ENCODE results near the gene MRPL23. TPM values are rescaled to one million over a fixed set of nuclear protein-coding genes. Genes with fewer than 3 reads are reported as not detected.

Gene MRPL23
- total and polyA plus RNA-seq, 2 experiments from 2014 or later = 127 to 137 TPM

- Histone ChIP-seq H3K27me3 (no peaks in the 10 kb centered on the region), H3K4me3 (no peak within 1 kb of the TSS), H3K4me1 (ENCODE audit: low read depth) (no peaks in the 10 kb centered on the region), H3K27ac (no peak within 1 kb of the TSS), H3K9me3 (ENCODE audit: low read depth) (no peaks in the 10 kb centered on the region), H3K36me3 (no peaks in the 10 kb centered on the region)
- no peak for TF ChIP-seq CTCF (IDR thresholded peaks at IDR 0.05; ENCODE audit: low read depth, low read length)
- no peak for DNase-seq (ENCODE audit: low read depth in 1 of 2, low spot score in 1 of 2)
Observed at GRCh38 chr11:1919391-1920127, 27.6 kb upstream of the MRPL23 start, which contains the start of gene TNNT3. TSS of gene TNNT3 (plus strand) at chr11:1919703. CDS start at chr11:1922875, 3,172 bp downstream.

GRCh38 chr11:1920128-1920908, 26.8 kb upstream of the MRPL23 start:
- H3K36me3 ChIP-seq = no peaks in the 10 kb centered on the region
- H3K9me3 ChIP-seq (ENCODE audit: low read depth) = no peaks in the 10 kb centered on the region
- no peak for DNase-seq (ENCODE audit: low read depth in 1 of 2, low spot score in 1 of 2)
- no peak overlapping the region for H3K4me3 ChIP-seq
- no peak overlapping the region for H3K27ac ChIP-seq
- no peak for TF ChIP-seq CTCF (IDR thresholded peaks at IDR 0.05; ENCODE audit: low read depth, low read length)
- no peaks in the 10 kb centered on the region for H3K4me1 ChIP-seq (ENCODE audit: low read depth)
- H3K27me3 ChIP-seq = no peaks in the 10 kb centered on the region

- no peaks in the 10 kb centered on the region for H3K36me3 ChIP-seq
- no peaks in the 10 kb centered on the region for H3K27me3 ChIP-seq
- no peaks in the 10 kb centered on the region for H3K9me3 ChIP-seq (ENCODE audit: low read depth)
- H3K4me3 ChIP-seq = no peak overlapping the region
- no peak overlapping the region for H3K27ac ChIP-seq
- TF ChIP-seq CTCF (IDR thresholded peaks at IDR 0.05; ENCODE audit: low read depth, low read length) = no peak
- H3K4me1 ChIP-seq (ENCODE audit: low read depth) = no peaks in the 10 kb centered on the region
- no peak for DNase-seq (ENCODE audit: low read depth in 1 of 2, low spot score in 1 of 2)
Observed at GRCh38 chr11:1920909-1921573, 26.1 kb upstream of the MRPL23 start.

- Histone ChIP-seq H3K4me3 (no peak overlapping the region), H3K27ac (no peak overlapping the region), H3K36me3 (no peaks in the 10 kb centered on the region), H3K27me3 (no peaks in the 10 kb centered on the region), H3K9me3 (ENCODE audit: low read depth) (no peaks in the 10 kb centered on the region), H3K4me1 (ENCODE audit: low read depth) (no peaks in the 10 kb centered on the region)
- peak in 1 of 2 donors; percentile 83 for DNase-seq (ENCODE audit: low read depth in 1 of 2, low spot score in 1 of 2)
- no peak for TF ChIP-seq CTCF (IDR thresholded peaks at IDR 0.05; ENCODE audit: low read depth, low read length)
Observed at GRCh38 chr11:1921574-1922141, 25.5 kb upstream of the MRPL23 start.

GRCh38 chr11:1922481-1923081, 24.6 kb upstream of the MRPL23 start:
- Histone ChIP-seq H3K4me3 (no peak overlapping the region), H3K27ac (no peak overlapping the region), H3K36me3 (no peaks in the 10 kb centered on the region), H3K9me3 (ENCODE audit: low read depth) (no peaks in the 10 kb centered on the region), H3K4me1 (ENCODE audit: low read depth) (peaks cover 8% of the 10 kb centered on the region), H3K27me3 (no peaks in the 10 kb centered on the region)
- no peak for TF ChIP-seq CTCF (IDR thresholded peaks at IDR 0.05; ENCODE audit: low read depth, low read length)
- no peak for DNase-seq (ENCODE audit: low read depth in 1 of 2, low spot score in 1 of 2)

Data from cardiac muscle cell (in vitro differentiated cells and primary cell).